Activated T-helper 2 cell treated with anti-CD3 and anti-CD28 coated beads, Interferon-gamma antibody, Interleukin-2, Interleukin-4, amounts not matched to agents 10 μg/mL and 5 μg/mL and 100 μg/mL, durations not matched to agents 14 hours and 24 hours and 36 hours (primary cell): Measurements from ENCODE around the gene SELE. TPM values are rescaled to one million over a fixed set of nuclear protein-coding genes. Genes with fewer than 3 reads are reported as not detected.
A peak's percentile ranks its signal among the peaks of the same experiment; 100 is the strongest.

Experiments used
- DNase-seq: peaks from one replicate; pipeline ENCODE4 v3.0.0; 2021; ENCODE audit warnings: low spot score
- H3K27ac Mint-ChIP-seq: one replicate; pipeline ENCODE4 v1.8.0; 2021; ENCODE audit warnings: mixed read lengths
- H3K27me3 Mint-ChIP-seq: one replicate; pipeline ENCODE4 v1.8.0; 2021; ENCODE audit warnings: low read depth, mixed read lengths
- H3K36me3 Mint-ChIP-seq: one replicate; pipeline ENCODE4 v1.8.0; 2021; ENCODE audit warnings: low read depth, mixed read lengths
- H3K4me1 Mint-ChIP-seq: one replicate; pipeline ENCODE4 v1.8.0; 2021; ENCODE audit warnings: low read depth, mixed read lengths
- H3K4me3 Mint-ChIP-seq: one replicate; pipeline ENCODE4 v1.8.0; 2021; ENCODE audit warnings: low read depth, mild to moderate bottlenecking, moderate library complexity, mixed read lengths
- H3K9me3 Mint-ChIP-seq: one replicate; pipeline ENCODE4 v1.8.0; 2021; ENCODE audit warnings: mixed read lengths
- intact Hi-C: fragments of 100-400 bp; cut with micrococcal nuclease; formaldehyde crosslinking; loops from one replicate; pipeline ENCODE4 v1.15.1; 2023
- total RNA-seq: library from RNA; stranded (reverse); gene quantifications from 2 replicates; pipeline ENCODE4 v1.2.3, GENCODE V29; 2022

The SELE gene
- total RNA-seq, 1 donor from 2014 or later = not detected

GRCh38 chr1:169712309-169712631 lies 21.6 kb downstream of the SELE start:
- Mint-ChIP-seq H3K4me1 (peaks cover 25% of the 10 kb centered on the region), H3K9me3 (peaks cover 14% of the 10 kb centered on the region), H3K27me3 (peaks cover 23% of the 10 kb centered on the region), H3K36me3 (peaks cover 14% of the 10 kb centered on the region), H3K4me3 (no peak overlapping the region), H3K27ac (no peak overlapping the region)
- intact Hi-C loops = loop anchor here (1.0 to 5.0 kb wide), 4 partner anchors 85 to 245 kb away; a partner anchor contains a TSS
- DNase-seq = no peak

DNA sequence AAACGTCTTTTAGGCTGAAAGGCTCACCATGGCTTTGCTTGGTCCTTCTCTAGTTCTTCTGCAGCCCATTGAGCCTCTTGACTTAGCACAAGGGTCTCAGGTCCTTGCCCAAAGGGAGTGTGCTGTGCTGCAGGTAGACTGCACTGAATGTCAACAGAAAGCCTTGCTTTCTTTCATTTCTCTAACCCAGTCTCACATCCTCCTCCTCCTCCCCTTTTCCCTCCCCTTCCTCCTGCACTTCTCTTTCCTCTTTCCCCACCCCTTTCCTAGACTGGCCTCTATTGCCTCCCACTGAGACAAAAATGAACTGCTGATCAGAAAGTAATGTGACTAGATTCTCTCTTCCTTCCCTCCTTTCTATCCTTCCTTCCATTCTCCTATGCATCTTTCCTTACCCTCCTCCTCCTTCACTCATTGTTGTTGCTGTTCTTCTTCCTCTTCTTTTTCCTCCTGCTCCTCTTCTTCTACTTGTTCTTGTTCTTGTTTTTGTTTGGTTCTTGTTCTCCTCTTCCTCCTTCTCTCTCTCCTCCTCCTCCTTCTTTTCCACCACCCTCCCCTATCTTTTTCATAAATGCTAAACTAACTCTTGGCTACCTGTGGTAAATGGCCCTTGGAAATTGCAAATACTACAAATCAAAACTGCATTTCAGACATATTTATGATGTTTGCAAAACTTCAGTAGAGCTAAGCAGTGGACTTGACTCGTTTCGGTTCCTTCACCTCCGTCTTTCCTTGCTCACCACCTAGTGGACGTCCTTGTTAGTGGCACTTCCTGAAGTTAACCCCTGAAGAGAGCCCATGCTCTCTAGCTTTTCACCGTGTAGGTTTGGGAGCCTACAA lies 22.2 kb downstream of the SELE start, which contains the start of gene SELL:
SELL (minus strand) TSS at position 152 of the 840 bp plus-strand sequence; CDS start at position 30, 122 bp downstream.
- H3K27me3 Mint-ChIP-seq = peaks cover 18% of the 10 kb centered on the region
- H3K4me3 Mint-ChIP-seq = peak within 1 kb of the TSS; percentile 74
- DNase-seq = peak; percentile 73
- H3K27ac Mint-ChIP-seq = peak within 1 kb of the TSS; percentile 87
- H3K9me3 Mint-ChIP-seq = peaks cover 12% of the 10 kb centered on the region
- intact Hi-C loops = loop anchor here (1.0 to 5.0 kb wide), 6 partner anchors 17 to 244 kb away; partner anchors contain the start of gene F5
- H3K4me1 Mint-ChIP-seq = peaks cover 31% of the 10 kb centered on the region
- H3K36me3 Mint-ChIP-seq = peaks cover 20% of the 10 kb centered on the region

- Mint-ChIP-seq H3K4me1 (peaks cover 60% of the 10 kb centered on the region), H3K27ac (peak overlapping the region; percentile 85), H3K9me3 (peaks cover 3% of the 10 kb centered on the region), H3K36me3 (peaks cover 51% of the 10 kb centered on the region), H3K4me3 (peak overlapping the region; percentile 82), H3K27me3 (peaks cover 3% of the 10 kb centered on the region)
- no peak for DNase-seq
- intact Hi-C loops = loop anchor here (1.0 kb wide), 1 partner anchor 9 kb away; no protein-coding TSS in a partner anchor
These were observed 25.2 kb downstream of the SELE start for GRCh38 chr1:169708647-169709046.

GRCh38 chr1:169707912-169708604 lies 25.8 kb downstream of the SELE start:
- Mint-ChIP-seq H3K4me1 (peaks cover 66% of the 10 kb centered on the region), H3K4me3 (peak overlapping the region; percentile 82), H3K9me3 (no peaks in the 10 kb centered on the region), H3K36me3 (peaks cover 56% of the 10 kb centered on the region), H3K27me3 (no peaks in the 10 kb centered on the region), H3K27ac (peak overlapping the region; percentile 85)
- intact Hi-C loops = loop anchor here (1.0 kb wide), 1 partner anchor 9 kb away; no protein-coding TSS in a partner anchor
- no peak for DNase-seq

DNA sequence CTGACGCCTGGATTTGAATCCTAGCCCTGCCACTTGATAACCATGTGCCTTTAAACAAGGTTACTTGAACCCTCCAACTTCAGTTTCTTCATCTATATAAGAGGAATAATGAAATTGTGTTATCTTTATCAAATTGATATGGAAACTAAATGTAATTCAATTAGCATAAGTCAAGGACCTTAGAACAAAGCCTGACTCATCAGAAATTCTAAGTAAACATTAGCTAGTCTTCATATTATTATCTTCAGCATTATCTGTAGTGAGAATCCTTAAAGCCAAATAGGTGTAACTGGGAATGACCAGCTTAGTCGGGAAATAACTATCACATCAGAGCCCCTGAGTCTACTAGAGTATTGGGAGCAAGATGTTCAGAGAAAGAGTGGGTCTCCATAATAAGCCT lies 29.1 kb downstream of the SELE start:
- Mint-ChIP-seq H3K4me1 (peaks cover 83% of the 10 kb centered on the region), H3K4me3 (no peak overlapping the region), H3K27ac (no peak overlapping the region), H3K36me3 (peaks cover 87% of the 10 kb centered on the region), H3K9me3 (no peaks in the 10 kb centered on the region), H3K27me3 (no peaks in the 10 kb centered on the region)
- DNase-seq = no peak
- intact Hi-C loops = no loop called here

GRCh38 chr1:169701261-169702005 lies 32.4 kb downstream of the SELE start:
- H3K9me3 Mint-ChIP-seq = no peaks in the 10 kb centered on the region
- H3K27me3 Mint-ChIP-seq = no peaks in the 10 kb centered on the region
- no peak for DNase-seq
- no peak overlapping the region for H3K4me3 Mint-ChIP-seq
- intact Hi-C loops = no loop called here
- H3K4me1 Mint-ChIP-seq = peaks cover 93% of the 10 kb centered on the region
- peak overlapping the region; percentile 64 for H3K27ac Mint-ChIP-seq
- H3K36me3 Mint-ChIP-seq = peaks cover 90% of the 10 kb centered on the region

GRCh38 chr1:169699707-169700106 lies 34.2 kb downstream of the SELE start:
- Mint-ChIP-seq H3K4me3 (no peak overlapping the region), H3K27me3 (no peaks in the 10 kb centered on the region), H3K36me3 (peaks cover 90% of the 10 kb centered on the region), H3K9me3 (no peaks in the 10 kb centered on the region), H3K27ac (peak overlapping the region; percentile 83), H3K4me1 (peaks cover 93% of the 10 kb centered on the region)
- no peak for DNase-seq
- intact Hi-C loops = loop anchor here (1.0 to 10.0 kb wide), 7 partner anchors 9 to 1465 kb away; partner anchors contain the start of gene KIFAP3

DNA sequence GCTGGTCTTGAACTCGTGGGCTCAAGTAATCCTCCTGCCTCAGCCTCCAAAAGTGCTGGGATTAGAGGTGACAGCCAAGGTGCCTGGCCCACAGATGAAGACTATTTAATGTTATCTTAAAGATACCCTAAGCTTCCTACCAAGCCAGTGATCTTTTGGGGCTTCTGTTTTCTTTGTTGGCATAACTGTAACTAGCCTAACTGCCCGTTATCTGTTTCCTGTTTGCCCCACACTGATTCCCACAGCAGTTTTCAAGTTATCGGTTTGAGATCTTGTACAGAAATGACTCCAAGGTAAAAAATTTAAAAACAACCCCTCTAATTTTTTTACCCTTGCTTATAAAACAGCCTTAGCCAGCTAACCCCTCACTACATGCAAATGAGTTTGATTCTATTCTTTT lies 34.9 kb downstream of the SELE start:
- DNase-seq = peak; percentile 44
- H3K4me1 Mint-ChIP-seq = peaks cover 93% of the 10 kb centered on the region
- no peak overlapping the region for H3K4me3 Mint-ChIP-seq
- peak overlapping the region; percentile 83 for H3K27ac Mint-ChIP-seq
- no peaks in the 10 kb centered on the region for H3K27me3 Mint-ChIP-seq
- H3K36me3 Mint-ChIP-seq = peaks cover 90% of the 10 kb centered on the region
- no peaks in the 10 kb centered on the region for H3K9me3 Mint-ChIP-seq
- intact Hi-C loops = loop anchor here (1.0 to 10.0 kb wide), 7 partner anchors 9 to 1464 kb away; partner anchors contain the start of gene KIFAP3

DNA sequence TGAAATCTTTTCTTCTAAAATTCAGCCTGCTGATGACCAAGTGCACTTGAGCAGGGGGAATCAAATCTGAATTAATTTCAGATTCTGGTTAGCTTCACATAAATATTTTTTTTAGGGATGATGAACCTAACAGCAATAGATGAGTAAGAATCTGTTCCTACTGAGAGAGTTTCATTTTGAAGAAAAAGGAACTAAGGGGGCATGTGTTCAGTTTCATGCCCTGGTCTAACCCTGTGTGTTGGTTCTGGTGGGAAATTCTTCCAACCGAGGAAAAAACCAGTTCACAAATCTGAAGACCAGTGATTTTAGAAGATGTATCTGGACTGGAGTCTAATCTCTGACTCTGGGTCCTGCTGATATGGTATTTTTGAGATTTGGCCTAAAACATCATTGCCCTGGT lies 36.1 kb downstream of the SELE start:
- Mint-ChIP-seq H3K27ac (peak overlapping the region; percentile 83), H3K9me3 (no peaks in the 10 kb centered on the region), H3K36me3 (peaks cover 81% of the 10 kb centered on the region), H3K4me3 (no peak overlapping the region), H3K27me3 (no peaks in the 10 kb centered on the region), H3K4me1 (peaks cover 93% of the 10 kb centered on the region)
- DNase-seq = no peak
- intact Hi-C loops = loop anchor here (2.0 to 10.0 kb wide), 5 partner anchors 100 to 1463 kb away; partner anchors contain the start of gene KIFAP3

- intact Hi-C loops = loop anchor here (5.0 to 10.0 kb wide), 4 partner anchors 101 to 1462 kb away; partner anchors contain the start of gene KIFAP3
- no peak for DNase-seq
- H3K36me3 Mint-ChIP-seq = peaks cover 71% of the 10 kb centered on the region
- H3K27ac Mint-ChIP-seq = peak overlapping the region; percentile 57
- H3K4me1 Mint-ChIP-seq = peaks cover 91% of the 10 kb centered on the region
- no peak overlapping the region for H3K4me3 Mint-ChIP-seq
- H3K9me3 Mint-ChIP-seq = no peaks in the 10 kb centered on the region
- H3K27me3 Mint-ChIP-seq = no peaks in the 10 kb centered on the region
These were observed 37.4 kb downstream of the SELE start for GRCh38 chr1:169696273-169697100.

- Mint-ChIP-seq H3K27ac (peak overlapping the region; percentile 84), H3K27me3 (no peaks in the 10 kb centered on the region), H3K36me3 (peaks cover 66% of the 10 kb centered on the region), H3K4me1 (peaks cover 94% of the 10 kb centered on the region), H3K4me3 (peak overlapping the region; percentile 28), H3K9me3 (no peaks in the 10 kb centered on the region)
- intact Hi-C loops = loop anchor here (1.0 to 10.0 kb wide), 7 partner anchors 17 to 1460 kb away; partner anchors contain the start of genes F5, KIFAP3, SCYL3 and SELL
- DNase-seq = peak; percentile 55
These were observed 39.4 kb downstream of the SELE start for GRCh38 chr1:169694304-169695075.
